Measurements from ENCODE around the gene PTPRM. TPM values are rescaled to one million over a fixed set of nuclear protein-coding genes. Genes with fewer than 3 reads are reported as not detected.

Gene PTPRM
- polyA plus RNA-seq, 1 experiment = 81.1 TPM

- ChIA-PET CTCF (interaction anchor here (1.0 kb wide), 1 partner anchor 14 kb away, joined by 4 read pairs; no protein-coding TSS in a partner anchor), POLR2A (no interaction called here)
- no peak overlapping the region for H3K27ac ChIP-seq (ENCODE audit: low read depth, low read length)
- TF ChIP-seq CTCF (IDR thresholded peaks at IDR 0.05; ENCODE audit: low read depth, low read length) = no peak
- H3K9me3 ChIP-seq (ENCODE audit: control insufficient read depth, insufficient read depth, low read length) = no peaks in the 10 kb centered on the region; the same call in 1 of the 2 replicates
- DNase-seq (ENCODE audit: low read depth, low spot score) = no peak
- H3K27me3 ChIP-seq (ENCODE audit: control insufficient read depth, insufficient read depth, low read length) = no peaks in the 10 kb centered on the region
- H3K4me3 ChIP-seq (ENCODE audit: low read depth, low read length) = no peak overlapping the region
These were observed 772.8 kb downstream of the PTPRM start for GRCh38 chr18:8339952-8340351.

GRCh38 chr18:8341481-8342230, 774.5 kb downstream of the PTPRM start:
- peak; percentile 20 for DNase-seq (ENCODE audit: low read depth, low spot score)
- peak overlapping the region; percentile 43 for H3K27ac ChIP-seq (ENCODE audit: low read depth, low read length)
- no peaks in the 10 kb centered on the region for H3K27me3 ChIP-seq (ENCODE audit: control insufficient read depth, insufficient read depth, low read length)
- H3K4me3 ChIP-seq (ENCODE audit: low read depth, low read length) = no peak overlapping the region
- ChIA-PET POLR2A (no interaction called here), CTCF (interaction anchor here (0.8 kb wide), 1 partner anchor 10 kb away, joined by 4 read pairs; no protein-coding TSS in a partner anchor)
- H3K9me3 ChIP-seq (ENCODE audit: control insufficient read depth, insufficient read depth, low read length) = no peaks in the 10 kb centered on the region; the same call in 1 of the 2 replicates
- TF ChIP-seq CTCF (IDR thresholded peaks at IDR 0.05; ENCODE audit: low read depth, low read length) = no peak

- no peak overlapping the region for H3K4me3 ChIP-seq (ENCODE audit: low read depth, low read length)
- H3K9me3 ChIP-seq (ENCODE audit: control insufficient read depth, insufficient read depth, low read length) = no peaks in the 10 kb centered on the region
- TF ChIP-seq CTCF (IDR thresholded peaks at IDR 0.05; ENCODE audit: low read depth, low read length) = no peak
- H3K27ac ChIP-seq (ENCODE audit: low read depth, low read length) = no peak overlapping the region
- no peak for DNase-seq (ENCODE audit: low read depth, low spot score)
- no peaks in the 10 kb centered on the region for H3K27me3 ChIP-seq (ENCODE audit: control insufficient read depth, insufficient read depth, low read length)
- ChIA-PET POLR2A (no interaction called here), CTCF (no interaction called here)
These were observed 781.1 kb downstream of the PTPRM start for GRCh38 chr18:8348051-8348720.

- Histone ChIP-seq H3K27ac (ENCODE audit: low read depth, low read length) (no peak overlapping the region), H3K27me3 (ENCODE audit: control insufficient read depth, insufficient read depth, low read length) (peaks cover 2% of the 10 kb centered on the region), H3K9me3 (ENCODE audit: control insufficient read depth, insufficient read depth, low read length) (no peaks in the 10 kb centered on the region), H3K4me3 (ENCODE audit: low read depth, low read length) (no peak overlapping the region)
- CTCF ChIA-PET = no interaction called here
- no peak for DNase-seq (ENCODE audit: low read depth, low spot score)
- POLR2A ChIA-PET = no interaction called here
- TF ChIP-seq CTCF (IDR thresholded peaks at IDR 0.05; ENCODE audit: low read depth, low read length) = no peak
These were observed 782.6 kb downstream of the PTPRM start for GRCh38 chr18:8349608-8350323.
